Omental fat pad (tissue), 4 donors: ENCODE results near the gene NPAS3. TPM values are rescaled to one million over a fixed set of nuclear protein-coding genes. Genes with fewer than 3 reads are reported as not detected.

Experiments used
- ATAC-seq: fragments of 150-250 bp; one replicate; pipeline ENCODE4 v1.9.1; 2016; ENCODE audit warnings: mild to moderate bottlenecking, moderate library complexity; ENCODE audit not compliant: low FRiP score
- DNase-seq: peaks from one replicate; pipeline ENCODE4 v3.0.0-alpha.2; 2019; ENCODE audit warnings: low spot score
- total RNA-seq, 4 donors: library from RNA; depleted of rRNA; stranded (reverse); fragments of >200 nt; gene quantifications; one replicate each; pipeline ENCODE4 v1.1.0, GENCODE V29; 2016
- TF ChIP-seq, protein P1 (sequence below), 3 donors: fragments of 450-650 bp; IDR thresholded peaks; one replicate each; pipeline ENCODE4 v1.5.1; 2016 to 2017; ENCODE audit warnings: antibody characterized with exemption in 3 of 3, mild to moderate bottlenecking in 3 of 3, moderate library complexity in 2 of 3

NPAS3 gene
- total RNA-seq, 4 donors from 2014 or later: 0.79 to 6.0 (median 2.5) TPM

DNA sequence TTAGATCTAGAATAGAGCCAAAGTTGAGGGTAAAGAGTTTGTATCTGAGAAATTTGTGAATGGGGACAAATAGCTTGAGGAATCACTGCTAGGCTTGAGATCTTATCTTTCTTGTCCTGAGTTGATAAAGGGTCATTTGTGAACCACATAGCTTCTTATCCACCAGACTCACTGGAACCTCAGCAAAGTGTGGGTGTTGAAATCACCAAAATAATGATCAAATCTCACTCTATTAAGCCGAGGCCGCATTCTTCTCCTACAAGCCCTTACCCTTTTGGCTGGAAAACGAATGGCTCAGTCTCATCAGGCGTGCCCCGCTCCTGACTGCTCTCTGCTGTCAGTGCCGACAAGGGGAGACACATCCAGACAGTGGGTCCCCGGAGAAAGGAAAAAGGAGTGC, 771.6 kb downstream of the NPAS3 start:
- TF ChIP-seq, protein P1, sequence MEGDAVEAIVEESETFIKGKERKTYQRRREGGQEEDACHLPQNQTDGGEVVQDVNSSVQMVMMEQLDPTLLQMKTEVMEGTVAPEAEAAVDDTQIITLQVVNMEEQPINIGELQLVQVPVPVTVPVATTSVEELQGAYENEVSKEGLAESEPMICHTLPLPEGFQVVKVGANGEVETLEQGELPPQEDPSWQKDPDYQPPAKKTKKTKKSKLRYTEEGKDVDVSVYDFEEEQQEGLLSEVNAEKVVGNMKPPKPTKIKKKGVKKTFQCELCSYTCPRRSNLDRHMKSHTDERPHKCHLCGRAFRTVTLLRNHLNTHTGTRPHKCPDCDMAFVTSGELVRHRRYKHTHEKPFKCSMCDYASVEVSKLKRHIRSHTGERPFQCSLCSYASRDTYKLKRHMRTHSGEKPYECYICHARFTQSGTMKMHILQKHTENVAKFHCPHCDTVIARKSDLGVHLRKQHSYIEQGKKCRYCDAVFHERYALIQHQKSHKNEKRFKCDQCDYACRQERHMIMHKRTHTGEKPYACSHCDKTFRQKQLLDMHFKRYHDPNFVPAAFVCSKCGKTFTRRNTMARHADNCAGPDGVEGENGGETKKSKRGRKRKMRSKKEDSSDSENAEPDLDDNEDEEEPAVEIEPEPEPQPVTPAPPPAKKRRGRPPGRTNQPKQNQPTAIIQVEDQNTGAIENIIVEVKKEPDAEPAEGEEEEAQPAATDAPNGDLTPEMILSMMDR (IDR thresholded peaks at IDR 0.05): no peak
- ATAC-seq (no peak), DNase-seq (no peak)

DNA sequence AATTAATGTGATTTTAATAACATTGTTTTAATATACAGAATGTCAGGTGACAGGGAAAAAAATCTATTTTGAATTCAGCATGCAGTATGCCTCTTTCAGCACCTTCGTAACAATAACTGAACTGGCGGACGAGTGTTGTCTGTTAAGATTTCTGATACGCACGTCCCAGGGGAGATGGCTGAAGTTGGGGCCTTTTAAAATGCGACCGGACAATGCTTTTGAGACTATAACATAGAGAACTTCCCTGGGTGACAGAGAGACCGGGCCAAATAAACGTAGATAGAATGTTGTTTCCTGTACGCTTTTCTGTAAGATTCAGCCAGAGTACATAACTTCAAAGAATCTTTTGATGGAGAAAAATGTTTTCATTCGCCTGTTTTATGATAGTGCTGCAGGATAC, 772.5 kb downstream of the NPAS3 start:
- DNase-seq (no peak), ATAC-seq (no peak)
- TF ChIP-seq, protein P1 (IDR thresholded peaks at IDR 0.05): no peak

DNA sequence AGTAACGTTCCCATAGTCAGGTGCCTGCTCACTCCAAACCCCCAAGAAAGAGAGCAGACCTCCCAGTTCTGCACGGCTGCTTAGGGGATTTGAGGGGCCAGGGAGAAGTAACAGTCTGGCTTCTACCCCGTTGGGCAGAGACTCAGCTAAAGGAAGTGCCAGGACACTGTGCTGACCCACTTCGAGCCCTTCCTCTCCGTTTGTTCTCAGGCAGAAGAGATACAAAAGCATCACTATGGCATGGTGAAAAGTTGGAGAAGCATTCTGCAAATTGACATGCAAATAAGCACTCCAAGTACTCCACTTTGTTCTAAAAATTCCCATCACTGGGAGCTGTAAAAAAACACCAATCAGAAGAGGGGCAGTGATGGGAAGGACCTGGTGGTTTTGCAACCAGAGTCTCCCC, 773.1 kb downstream of the NPAS3 start:
- DNase-seq (no peak), ATAC-seq (no peak)
- TF ChIP-seq, protein P1 (IDR thresholded peaks at IDR 0.05): no peak

DNA sequence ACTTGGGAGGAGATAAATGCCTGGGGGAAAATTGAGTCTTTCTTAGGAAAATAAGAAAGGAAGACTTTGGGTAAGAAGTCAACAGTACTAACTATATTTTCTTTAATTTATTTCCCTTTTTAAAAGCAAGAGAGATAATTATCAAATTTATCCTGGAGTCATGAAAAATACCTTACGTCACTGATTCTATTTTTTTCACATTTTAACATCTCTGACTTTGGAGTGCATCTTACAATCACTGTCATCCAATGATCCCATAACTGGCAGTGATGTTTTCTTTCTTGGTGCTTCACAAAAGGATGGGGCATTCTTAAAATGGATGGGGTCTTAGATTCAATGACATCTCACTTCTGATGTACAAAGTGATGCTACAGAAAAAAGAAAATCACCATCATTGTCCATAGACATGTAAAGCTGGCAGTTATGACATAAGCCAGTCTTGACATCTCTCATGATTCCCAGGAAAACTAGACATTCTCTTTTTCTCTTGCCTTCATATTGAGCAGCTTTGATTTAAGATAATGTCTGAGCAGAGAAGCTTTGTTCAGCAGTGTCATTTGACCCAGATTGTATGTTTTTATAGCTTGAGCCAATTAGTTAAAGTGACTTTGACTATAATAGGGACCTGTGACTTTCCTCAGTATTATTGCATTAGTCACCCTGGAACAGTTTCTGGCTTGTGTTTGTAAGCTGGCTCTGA, 776.0 kb downstream of the NPAS3 start:
- DNase-seq (no peak), ATAC-seq (no peak)
- TF ChIP-seq, protein P1 (IDR thresholded peaks at IDR 0.05): no peak

DNA sequence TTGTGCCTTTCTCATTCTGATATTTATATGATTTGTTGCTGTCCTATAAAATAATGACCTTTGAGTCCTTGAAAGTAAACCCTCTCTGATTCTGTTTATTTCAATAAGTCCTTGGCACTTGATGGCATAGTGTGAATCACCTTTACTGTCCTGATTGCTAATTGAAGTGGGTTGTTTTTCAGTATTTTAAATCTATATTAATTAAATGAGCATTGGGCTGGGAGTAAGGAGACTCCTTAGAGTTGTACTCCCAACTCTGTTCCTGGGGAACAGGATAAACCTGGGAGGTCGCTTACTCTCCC, 776.5 kb downstream of the NPAS3 start:
- ATAC-seq: no peak
- TF ChIP-seq, protein P1 (IDR thresholded peaks at IDR 0.05): no peak
- no peak for DNase-seq

DNA sequence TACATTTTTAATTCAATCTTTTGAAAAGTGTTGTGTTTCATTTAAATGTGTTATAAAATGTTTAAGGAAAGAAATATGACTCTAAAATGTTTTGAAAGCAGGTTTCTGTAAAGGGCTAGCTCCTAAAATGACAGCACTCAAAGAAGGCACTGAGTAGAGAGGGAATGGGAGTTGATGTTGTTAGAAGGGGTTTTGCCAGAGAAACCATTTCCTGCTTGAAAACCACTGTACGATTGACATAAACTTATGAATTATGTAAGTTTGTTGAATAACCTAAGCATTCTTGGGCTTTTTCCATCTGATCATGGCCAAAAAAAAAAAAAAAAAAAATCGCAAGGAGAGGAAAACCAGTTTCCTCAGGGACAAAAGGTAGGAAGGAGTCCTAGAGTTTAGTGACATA, 778.2 kb downstream of the NPAS3 start:
- ATAC-seq (no peak), DNase-seq (no peak)
- TF ChIP-seq, protein P1 (IDR thresholded peaks at IDR 0.05): no peak

DNA sequence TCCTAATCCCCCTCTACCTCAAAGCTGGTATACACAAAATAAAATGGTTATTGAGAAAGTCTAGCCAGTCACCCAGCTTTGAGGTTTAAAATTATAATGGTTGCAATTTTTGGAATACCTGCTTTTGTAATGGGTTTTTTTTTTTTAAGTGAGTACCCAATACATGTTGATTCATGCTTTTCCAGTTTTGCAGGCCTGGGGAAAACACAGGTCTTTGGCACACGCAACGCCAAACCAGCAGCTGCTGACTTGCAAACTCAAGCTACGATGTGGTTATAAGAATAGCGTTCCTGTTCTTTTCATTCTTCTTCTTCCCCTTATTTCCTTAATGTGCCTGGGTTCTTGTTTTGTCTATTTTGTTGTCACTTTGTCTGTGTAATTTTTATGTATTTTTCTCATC, 779.2 kb downstream of the NPAS3 start:
- TF ChIP-seq, protein P1 (IDR thresholded peaks at IDR 0.05): no peak
- ATAC-seq (no peak), DNase-seq (no peak)
